ENCODE data around the gene FYCO1. TPM values are rescaled to one million over a fixed set of nuclear protein-coding genes. Genes with fewer than 3 reads are reported as not detected.

FYCO1 gene
- total and polyA plus RNA-seq, 2 donors (not counting 1 experiment from before 2014, with no cell fraction given), result 19.2 to 82.2 TPM

DNA sequence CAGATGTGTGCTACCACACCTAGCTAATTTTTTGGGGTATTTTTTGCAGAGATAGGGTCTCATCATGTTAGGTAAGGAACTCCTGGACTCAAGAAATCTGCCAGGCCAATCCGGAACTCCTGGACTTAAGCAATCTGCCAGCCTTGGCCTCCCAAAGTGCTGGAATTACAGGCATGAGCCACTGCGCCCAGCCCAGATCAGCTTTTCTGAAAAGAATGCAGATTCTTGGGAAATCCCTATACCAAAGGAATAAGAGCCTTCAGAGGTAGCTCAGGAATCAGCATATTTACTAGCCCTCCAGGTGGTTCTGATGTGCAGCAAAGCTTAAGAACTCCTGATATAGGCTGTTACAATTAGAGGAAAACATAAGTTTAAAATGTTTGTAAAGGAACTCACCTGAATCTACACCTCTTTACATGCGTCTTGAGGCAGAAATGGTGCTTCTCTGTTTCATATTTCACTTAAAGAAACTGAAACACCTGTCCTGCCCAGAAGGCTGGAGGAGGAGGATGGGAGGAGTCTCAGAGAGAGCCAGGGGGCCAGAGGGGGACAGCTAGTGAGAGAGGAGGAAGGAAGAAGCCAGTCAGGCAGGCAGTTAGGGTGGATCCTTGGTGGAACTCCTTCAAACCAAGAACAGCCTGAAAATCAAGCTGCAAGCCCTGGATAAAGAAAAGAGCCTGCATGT, 31.5 kb upstream of the FYCO1 start, which contains the start of gene XCR1:
XCR1 (minus strand) TSS at position 463 of the 685 bp plus-strand sequence. CDS start 5,536 bp downstream, outside the sequence.
- no peak within 1 kb of the TSS for H3K4me2 ChIP-seq (ENCODE audit: extremely low read depth, insufficient read depth, low read length)
- no peak within 1 kb of the TSS for H3K27ac ChIP-seq (ENCODE audit: insufficient read depth, low read length)
- TF ChIP-seq EZH2 (IDR thresholded peaks at IDR 0.05; ENCODE audit: low read length, missing control alignments), result no peak
- TF ChIP-seq, protein P1, sequence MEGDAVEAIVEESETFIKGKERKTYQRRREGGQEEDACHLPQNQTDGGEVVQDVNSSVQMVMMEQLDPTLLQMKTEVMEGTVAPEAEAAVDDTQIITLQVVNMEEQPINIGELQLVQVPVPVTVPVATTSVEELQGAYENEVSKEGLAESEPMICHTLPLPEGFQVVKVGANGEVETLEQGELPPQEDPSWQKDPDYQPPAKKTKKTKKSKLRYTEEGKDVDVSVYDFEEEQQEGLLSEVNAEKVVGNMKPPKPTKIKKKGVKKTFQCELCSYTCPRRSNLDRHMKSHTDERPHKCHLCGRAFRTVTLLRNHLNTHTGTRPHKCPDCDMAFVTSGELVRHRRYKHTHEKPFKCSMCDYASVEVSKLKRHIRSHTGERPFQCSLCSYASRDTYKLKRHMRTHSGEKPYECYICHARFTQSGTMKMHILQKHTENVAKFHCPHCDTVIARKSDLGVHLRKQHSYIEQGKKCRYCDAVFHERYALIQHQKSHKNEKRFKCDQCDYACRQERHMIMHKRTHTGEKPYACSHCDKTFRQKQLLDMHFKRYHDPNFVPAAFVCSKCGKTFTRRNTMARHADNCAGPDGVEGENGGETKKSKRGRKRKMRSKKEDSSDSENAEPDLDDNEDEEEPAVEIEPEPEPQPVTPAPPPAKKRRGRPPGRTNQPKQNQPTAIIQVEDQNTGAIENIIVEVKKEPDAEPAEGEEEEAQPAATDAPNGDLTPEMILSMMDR (conservative IDR thresholded peaks at IDR 0.05 in 1 of 2, IDR thresholded peaks at IDR 0.05 in 1 of 2; ENCODE audit: low read depth in 1 of 2, low read length in 2 of 2), result no peak
- H3K4me3 ChIP-seq (replicated peaks in 1 of 4; ENCODE audit: control extremely low read depth in 1 of 4, insufficient read depth in 1 of 4, low read depth in 3 of 4, low read length in 4 of 4), result no peak within 1 kb of the TSS
- DNase-seq (ENCODE audit: low read depth in 2 of 2), result no peak
- H3K36me3 ChIP-seq (ENCODE audit: control insufficient read depth, insufficient read depth, low read length), result no peaks in the 10 kb centered on the region
- H3K9me3 ChIP-seq (ENCODE audit: control insufficient read depth, insufficient read depth, low read depth, low read length), result no peaks in the 10 kb centered on the region
- no peaks in the 10 kb centered on the region for H4K20me1 ChIP-seq (ENCODE audit: control insufficient read depth, extremely low read depth, insufficient read depth, low read length)
- H3K27me3 ChIP-seq (ENCODE audit: control insufficient read depth, insufficient read depth, low read length), result peaks cover 3% of the 10 kb centered on the region
- H3K4me1 ChIP-seq (ENCODE audit: control insufficient read depth, extremely low read depth, insufficient read depth, low read length), result no peaks in the 10 kb centered on the region
- no peak within 1 kb of the TSS for H3K9ac ChIP-seq (ENCODE audit: insufficient read depth, low read length)
- no peak within 1 kb of the TSS for H2AFZ ChIP-seq (ENCODE audit: low read length)
- no peaks in the 10 kb centered on the region for H3K79me2 ChIP-seq (ENCODE audit: control insufficient read depth, insufficient read depth, low read length)

DNA sequence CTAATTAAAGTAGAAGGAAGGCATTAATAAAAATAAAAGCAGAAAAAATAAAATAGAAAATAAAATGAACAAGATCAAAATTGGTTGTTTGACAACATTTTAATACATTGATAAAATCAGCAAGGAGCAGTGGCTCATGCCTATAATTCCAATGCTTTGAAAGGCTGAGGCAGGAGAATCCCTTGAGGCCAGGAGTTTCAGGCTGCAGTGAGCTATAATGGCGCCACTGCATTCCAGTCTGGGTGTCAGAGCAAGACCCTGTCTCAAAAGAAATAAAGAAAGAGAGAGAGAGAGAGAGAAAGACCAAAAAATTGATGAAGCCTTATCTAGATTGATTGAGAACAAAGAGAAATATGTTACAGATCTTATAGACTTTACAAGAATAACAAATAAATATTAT, 29.5 kb upstream of the FYCO1 start:
- Histone ChIP-seq H4K20me1 (ENCODE audit: control insufficient read depth, extremely low read depth, insufficient read depth, low read length) (no peaks in the 10 kb centered on the region), H3K36me3 (ENCODE audit: control insufficient read depth, insufficient read depth, low read length) (no peaks in the 10 kb centered on the region), H3K4me1 (ENCODE audit: control insufficient read depth, extremely low read depth, insufficient read depth, low read length) (no peaks in the 10 kb centered on the region), H3K4me2 (ENCODE audit: extremely low read depth, insufficient read depth, low read length) (no peak overlapping the region), H3K27me3 (ENCODE audit: control insufficient read depth, insufficient read depth, low read length) (peaks cover 3% of the 10 kb centered on the region), H2AFZ (ENCODE audit: low read length) (no peak overlapping the region), H3K9me3 (ENCODE audit: control insufficient read depth, insufficient read depth, low read depth, low read length) (no peaks in the 10 kb centered on the region), H3K9ac (ENCODE audit: insufficient read depth, low read length) (no peak overlapping the region), H3K4me3 (replicated peaks in 1 of 4; ENCODE audit: control extremely low read depth in 1 of 4, insufficient read depth in 1 of 4, low read depth in 3 of 4, low read length in 4 of 4) (no peak overlapping the region), H3K27ac (ENCODE audit: insufficient read depth, low read length) (no peak overlapping the region), H3K79me2 (ENCODE audit: control insufficient read depth, insufficient read depth, low read length) (no peaks in the 10 kb centered on the region)
- no peak for TF ChIP-seq EZH2 (IDR thresholded peaks at IDR 0.05; ENCODE audit: low read length, missing control alignments)
- TF ChIP-seq, protein P1 (conservative IDR thresholded peaks at IDR 0.05 in 1 of 2, IDR thresholded peaks at IDR 0.05 in 1 of 2; ENCODE audit: low read depth in 1 of 2, low read length in 2 of 2), result no peak
- DNase-seq (ENCODE audit: low read depth in 2 of 2), result no peak

DNA sequence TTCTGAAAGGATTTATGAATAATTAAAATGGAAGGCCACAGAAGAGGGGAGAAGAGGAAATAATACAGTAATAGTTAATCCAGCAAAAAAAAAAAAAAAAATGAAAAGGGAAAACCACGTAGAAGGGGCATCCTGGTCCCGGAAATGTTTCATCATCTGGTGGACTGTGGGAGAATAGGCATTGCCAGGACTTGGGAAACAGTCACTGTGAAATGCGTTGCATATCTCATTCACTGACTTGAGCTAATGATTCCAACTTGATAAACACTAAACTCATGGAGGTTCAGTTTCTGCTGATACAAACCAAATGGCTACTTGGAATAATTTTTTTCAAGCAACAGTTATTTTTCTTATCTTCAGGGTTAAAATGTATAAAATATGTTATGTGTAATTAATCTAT, 28.5 kb upstream of the FYCO1 start:
- no peak overlapping the region for H3K4me2 ChIP-seq (ENCODE audit: extremely low read depth, insufficient read depth, low read length)

More for the DNA sequence above, 28.5 kb upstream of the FYCO1 start:
- no peaks in the 10 kb centered on the region for H3K36me3 ChIP-seq (ENCODE audit: control insufficient read depth, insufficient read depth, low read length)
- peaks cover 6% of the 10 kb centered on the region for H3K27me3 ChIP-seq (ENCODE audit: control insufficient read depth, insufficient read depth, low read length)
- H3K4me3 ChIP-seq (replicated peaks in 1 of 4; ENCODE audit: control extremely low read depth in 1 of 4, insufficient read depth in 1 of 4, low read depth in 3 of 4, low read length in 4 of 4), result no peak overlapping the region
- H3K27ac ChIP-seq (ENCODE audit: insufficient read depth, low read length), result no peak overlapping the region
- TF ChIP-seq, protein P1 (conservative IDR thresholded peaks at IDR 0.05 in 1 of 2, IDR thresholded peaks at IDR 0.05 in 1 of 2; ENCODE audit: low read depth in 1 of 2, low read length in 2 of 2), result no peak
- TF ChIP-seq EZH2 (IDR thresholded peaks at IDR 0.05; ENCODE audit: low read length, missing control alignments), result no peak
- no peaks in the 10 kb centered on the region for H4K20me1 ChIP-seq (ENCODE audit: control insufficient read depth, extremely low read depth, insufficient read depth, low read length)
- no peaks in the 10 kb centered on the region for H3K79me2 ChIP-seq (ENCODE audit: control insufficient read depth, insufficient read depth, low read length)
- no peak overlapping the region for H3K9ac ChIP-seq (ENCODE audit: insufficient read depth, low read length)
- H3K9me3 ChIP-seq (ENCODE audit: control insufficient read depth, insufficient read depth, low read depth, low read length), result no peaks in the 10 kb centered on the region
- H3K4me1 ChIP-seq (ENCODE audit: control insufficient read depth, extremely low read depth, insufficient read depth, low read length), result no peaks in the 10 kb centered on the region
- no peak overlapping the region for H2AFZ ChIP-seq (ENCODE audit: low read length)
- peak in 1 of 2 donors; percentile 23 for DNase-seq (ENCODE audit: low read depth in 2 of 2)

All from fibroblast of lung (primary cell).